Choroid plexus epithelial cell (primary cell): ENCODE results near the gene CLSTN2.

Source experiments
- DNase-seq: peaks from one replicate; pipeline ENCODE4 v3.0.0-alpha.2; 2010; ENCODE audit warnings: low read depth
- H3K4me3 ChIP-seq: 2 replicates; pipeline ENCODE4 v1.5.1; 2011; ENCODE audit warnings: low read depth, mild to moderate bottlenecking, control low read depth, low read length, moderate library complexity
- CTCF ChIP-seq: conservative IDR thresholded peaks from 2 replicates; pipeline ENCODE4 v1.5.1; 2011; ENCODE audit warnings: low read depth, mild to moderate bottlenecking, control low read depth, inconsistent platforms, low read length, moderate library complexity

Gene CLSTN2

GRCh38 chr3:140196970-140197369, 262.0 kb downstream of the CLSTN2 start:
- H3K4me3 ChIP-seq, result no peak overlapping the region
- no peak for DNase-seq
- no peak for TF ChIP-seq CTCF

- no peak overlapping the region for H3K4me3 ChIP-seq
- DNase-seq, result no peak
- no peak for TF ChIP-seq CTCF
These were observed 263.3 kb downstream of the CLSTN2 start for GRCh38 chr3:140198242-140198641.

DNA sequence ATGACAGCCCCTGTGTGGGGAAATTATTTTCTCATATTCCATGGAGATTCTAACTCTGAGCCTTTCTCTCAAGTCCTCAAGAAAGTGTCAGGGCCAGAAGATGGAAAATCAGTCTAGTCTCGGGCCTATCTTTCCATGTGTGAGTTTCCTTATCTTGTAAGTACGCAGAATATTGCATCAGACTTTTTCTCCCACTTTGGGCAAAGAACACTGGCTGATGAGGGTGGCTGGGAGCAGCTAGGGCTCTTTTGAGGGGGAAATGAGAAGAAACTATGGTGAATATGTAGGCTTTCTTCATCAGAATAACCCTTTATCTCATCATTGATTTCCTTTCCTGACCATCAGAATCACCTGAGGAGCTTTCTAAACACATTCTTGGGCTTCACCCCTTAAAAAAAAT, 264.0 kb downstream of the CLSTN2 start:
- no peak for DNase-seq
- H3K4me3 ChIP-seq, result no peak overlapping the region
- TF ChIP-seq CTCF, result no peak

GRCh38 chr3:140199743-140200142, 264.8 kb downstream of the CLSTN2 start:
- no peak for DNase-seq
- TF ChIP-seq CTCF, result no peak

DNA sequence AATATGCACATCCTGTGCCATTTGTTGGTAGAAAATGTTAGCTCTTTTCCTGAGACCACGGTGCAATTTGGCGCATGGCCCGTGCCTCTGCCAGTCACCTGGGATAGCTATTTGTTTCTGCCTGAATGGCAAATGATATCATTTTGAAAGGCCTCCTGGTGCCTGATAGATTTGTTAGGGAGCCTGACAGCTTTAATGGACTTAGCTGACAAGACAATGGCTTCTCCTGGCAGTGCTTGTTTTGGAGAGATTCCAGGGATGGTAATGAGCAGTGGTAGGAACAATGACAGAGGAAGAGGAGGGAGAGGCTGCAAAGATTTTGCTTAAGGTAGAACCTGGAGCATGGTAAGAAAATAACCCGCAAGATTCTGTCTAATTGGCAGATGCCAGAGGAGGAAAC, 268.5 kb downstream of the CLSTN2 start:
- no peak overlapping the region for H3K4me3 ChIP-seq
- TF ChIP-seq CTCF, result no peak
- no peak for DNase-seq

More at GRCh38 chr3:140199743-140200142, 264.8 kb downstream of the CLSTN2 start:
- H3K4me3 ChIP-seq, result no peak overlapping the region

- no peak for TF ChIP-seq CTCF
- H3K4me3 ChIP-seq, result no peak overlapping the region
- DNase-seq, result no peak
These were observed 269.4 kb downstream of the CLSTN2 start for GRCh38 chr3:140204271-140204984.

DNA sequence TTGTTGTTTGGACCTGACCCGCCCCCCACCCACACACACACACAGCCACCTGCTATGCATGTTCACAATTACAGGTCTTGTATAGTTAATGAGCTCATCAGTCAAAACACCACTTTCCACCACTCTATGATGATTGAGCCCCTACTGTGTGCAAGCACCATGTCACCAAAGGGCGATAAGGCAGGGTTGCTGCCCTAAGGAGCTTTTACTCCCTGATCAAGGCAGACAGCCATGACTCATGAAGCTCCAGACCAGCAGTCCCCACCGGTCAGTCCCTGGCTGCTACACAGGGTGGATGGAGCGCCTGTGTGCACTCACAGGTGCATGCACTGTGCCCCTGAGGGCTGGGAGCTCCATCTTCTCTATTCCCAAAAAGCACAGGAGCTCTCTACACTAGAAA, 270.6 kb downstream of the CLSTN2 start:
- TF ChIP-seq CTCF, result no peak
- no peak for DNase-seq
- H3K4me3 ChIP-seq, result no peak overlapping the region
